Tibial artery (tissue), 4 donors: ENCODE results near the gene GRM7.

Experiments used
- DNase-seq, 2 donors: peaks; one replicate each; pipeline ENCODE4 v3.0.0-alpha.2; 2019
- H3K27ac ChIP-seq, 2 donors: fragments of 200-600 bp; sonication (generic) in 1 of 2; 1 replicate in 1 of 2; 2 replicates in 1 of 2; pipeline ENCODE4 v1.5.1; 2018 to 2019; ENCODE audit warnings: mild to moderate bottlenecking in 1 of 2
- H3K27me3 ChIP-seq, 2 donors: fragments of 200-600 bp; sonication (generic) in 1 of 2; one replicate each; pipeline versions ENCODE4 v1.5.1 to v1.6.0; 2016 to 2019
- H3K36me3 ChIP-seq, 3 donors: fragments of 200-600 bp; sonication (generic) in 2 of 3; one replicate each; pipeline ENCODE4 v1.5.1; 2016 to 2019; ENCODE audit warnings: mild to moderate bottlenecking in 2 of 3
- H3K4me1 ChIP-seq, 4 donors: fragments of 200-600 bp; sonication (generic) in 2 of 4; 1 replicate in 3 of 4; 2 replicates in 1 of 4; pipeline ENCODE4 v1.5.1; 2016 to 2019
- H3K4me3 ChIP-seq, 2 donors: fragments of 200-600 bp; sonication (generic) in 1 of 2; 1 replicate in 1 of 2; 2 replicates in 1 of 2; pipeline ENCODE4 v1.5.1; 2018 to 2019; ENCODE audit warnings: mild to moderate bottlenecking in 2 of 2
- H3K9me3 ChIP-seq, 3 donors: fragments of 200-600 bp; sonication (generic) in 1 of 3; one replicate each; pipeline ENCODE4 v1.5.1; 2016 to 2019
- CTCF ChIP-seq, 2 experiments: fragments of 200-600 bp in 1 of 2; fragments of 450-650 bp in 1 of 2; IDR thresholded peaks; one replicate each; pipeline ENCODE4 v1.5.1; 2017 to 2019; ENCODE audit warnings: antibody characterized with exemption in 2 of 2, mild to moderate bottlenecking in 1 of 2, moderate library complexity in 1 of 2
- intact Hi-C: fragments of 100-400 bp; cut with DNase I; formaldehyde crosslinking; loops from one replicate; pipeline ENCODE4 v1.15.0; 2023; ENCODE audit warnings: low total_unique reads

Gene GRM7

GRCh38 chr3:7658294-7658693 is 797.4 kb downstream of the GRM7 start:
- H3K9me3 ChIP-seq = no peaks in the 10 kb centered on the region
- DNase-seq = no peak
- H3K36me3 ChIP-seq = no peaks in the 10 kb centered on the region
- H3K4me3 ChIP-seq = no peak overlapping the region
- no peaks in the 10 kb centered on the region for H3K27me3 ChIP-seq
- no peak overlapping the region for H3K27ac ChIP-seq
- peaks cover 0 to 26% (median 9%) of the 10 kb centered on the region in 4 donors for H3K4me1 ChIP-seq
- TF ChIP-seq CTCF (IDR thresholded peaks at IDR 0.05) = no peak
- intact Hi-C loops = no loop called here

DNA sequence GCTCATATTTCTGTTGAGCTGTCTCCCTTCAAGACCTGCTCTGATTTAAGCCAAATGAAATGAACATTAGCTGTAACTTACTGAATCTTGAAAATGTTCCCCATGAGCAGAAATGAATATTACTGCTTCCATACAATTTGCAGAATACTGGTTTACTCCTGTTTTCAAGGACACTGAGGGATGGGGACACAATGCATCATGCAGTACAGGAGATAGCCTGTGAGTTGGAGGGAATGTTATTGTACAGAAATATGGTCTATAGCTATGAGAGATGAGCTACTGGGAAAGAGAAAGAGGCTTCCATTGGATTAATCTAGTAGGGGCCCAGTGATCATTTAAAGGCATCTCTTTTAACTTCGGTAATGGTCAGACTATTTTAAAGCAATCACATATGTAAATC is 798.2 kb downstream of the GRM7 start:
- Histone ChIP-seq H3K4me1 (peaks cover 0 to 26% (median 9%) of the 10 kb centered on the region in 4 donors), H3K36me3 (no peaks in the 10 kb centered on the region), H3K4me3 (no peak overlapping the region), H3K9me3 (no peaks in the 10 kb centered on the region), H3K27ac (no peak overlapping the region), H3K27me3 (no peaks in the 10 kb centered on the region)
- DNase-seq = no peak
- no peak for TF ChIP-seq CTCF (IDR thresholded peaks at IDR 0.05)
- intact Hi-C loops = no loop called here

DNA sequence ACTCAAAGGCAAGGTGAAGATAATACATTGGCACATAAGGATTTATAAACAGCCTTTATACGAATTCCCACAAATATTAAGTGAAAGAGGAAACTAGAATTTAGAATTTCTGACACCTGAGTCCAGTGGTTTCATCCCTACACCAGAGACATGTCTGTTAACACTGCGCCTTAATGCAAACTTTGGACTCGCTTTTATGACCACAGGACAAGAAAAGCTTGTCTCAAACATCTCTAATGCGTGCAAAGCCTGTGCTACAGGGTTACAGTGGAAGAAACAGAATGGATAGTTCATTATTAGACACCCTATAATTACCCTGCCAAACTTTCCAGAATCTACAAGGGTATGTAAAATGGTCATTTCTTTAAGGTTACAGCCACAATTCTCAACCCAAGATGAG is 802.9 kb downstream of the GRM7 start:
- Histone ChIP-seq H3K4me3 (no peak overlapping the region), H3K27me3 (no peaks in the 10 kb centered on the region), H3K9me3 (no peaks in the 10 kb centered on the region), H3K36me3 (no peaks in the 10 kb centered on the region), H3K27ac (no peak overlapping the region), H3K4me1 (no peaks in the 10 kb centered on the region)
- TF ChIP-seq CTCF (IDR thresholded peaks at IDR 0.05) = no peak
- DNase-seq = no peak
- intact Hi-C loops = no loop called here

GRCh38 chr3:7667774-7668173 is 806.9 kb downstream of the GRM7 start:
- Histone ChIP-seq H3K9me3 (no peaks in the 10 kb centered on the region), H3K36me3 (no peaks in the 10 kb centered on the region), H3K4me3 (no peak overlapping the region), H3K4me1 (no peaks in the 10 kb centered on the region), H3K27me3 (no peaks in the 10 kb centered on the region), H3K27ac (no peak overlapping the region)
- intact Hi-C loops = no loop called here
- no peak for DNase-seq
- no peak for TF ChIP-seq CTCF (IDR thresholded peaks at IDR 0.05)

DNA sequence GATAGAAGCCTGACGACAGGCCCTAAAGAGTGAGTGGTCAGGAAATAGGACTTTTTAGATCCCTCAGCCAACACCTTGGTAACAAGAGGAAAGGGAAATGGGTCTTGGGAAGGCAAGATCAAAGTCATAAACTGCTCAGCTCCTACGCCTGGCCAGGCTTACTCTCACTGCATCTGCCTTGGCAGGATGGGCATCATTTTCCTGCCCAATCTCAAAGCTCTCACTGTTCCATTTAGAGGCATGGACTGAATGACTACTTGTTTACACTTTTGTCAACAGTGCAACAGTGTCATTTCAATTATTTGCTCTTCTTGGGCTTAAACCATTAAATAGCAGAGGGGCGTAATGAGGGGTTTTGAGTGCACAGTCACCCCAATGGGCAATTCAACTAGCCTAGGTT is 808.7 kb downstream of the GRM7 start:
- no peaks in the 10 kb centered on the region for H3K27me3 ChIP-seq
- no peak for TF ChIP-seq CTCF (IDR thresholded peaks at IDR 0.05)
- intact Hi-C loops = no loop called here
- DNase-seq = no peak
- no peak overlapping the region for H3K4me3 ChIP-seq
- no peaks in the 10 kb centered on the region for H3K36me3 ChIP-seq
- H3K27ac ChIP-seq = no peak overlapping the region
- H3K9me3 ChIP-seq = no peaks in the 10 kb centered on the region
- H3K4me1 ChIP-seq = no peaks in the 10 kb centered on the region

GRCh38 chr3:7678521-7678920 is 817.6 kb downstream of the GRM7 start:
- no peak for DNase-seq
- TF ChIP-seq CTCF (IDR thresholded peaks at IDR 0.05) = no peak
- H3K9me3 ChIP-seq = no peaks in the 10 kb centered on the region
- no peak overlapping the region for H3K27ac ChIP-seq
- peaks cover 0 to 11% (median 5%) of the 10 kb centered on the region in 4 donors for H3K4me1 ChIP-seq
- intact Hi-C loops = no loop called here
- H3K27me3 ChIP-seq = no peaks in the 10 kb centered on the region
- no peaks in the 10 kb centered on the region for H3K36me3 ChIP-seq
- no peak overlapping the region for H3K4me3 ChIP-seq
